HG03135 (cell line): ENCODE data around the gene PFN3.

ENCODE experiments used
- ATAC-seq: cut with Tn5 transposase; IDR thresholded peaks from one replicate; pipeline ENCODE4 v1.9.1; 2021; ENCODE audit warnings: mild to moderate bottlenecking, moderate library complexity; ENCODE audit not compliant: unreplicated experiment

PFN3 gene, protein sequence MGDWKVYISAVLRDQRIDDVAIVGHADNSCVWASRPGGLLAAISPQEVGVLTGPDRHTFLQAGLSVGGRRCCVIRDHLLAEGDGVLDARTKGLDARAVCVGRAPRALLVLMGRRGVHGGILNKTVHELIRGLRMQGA

DNA sequence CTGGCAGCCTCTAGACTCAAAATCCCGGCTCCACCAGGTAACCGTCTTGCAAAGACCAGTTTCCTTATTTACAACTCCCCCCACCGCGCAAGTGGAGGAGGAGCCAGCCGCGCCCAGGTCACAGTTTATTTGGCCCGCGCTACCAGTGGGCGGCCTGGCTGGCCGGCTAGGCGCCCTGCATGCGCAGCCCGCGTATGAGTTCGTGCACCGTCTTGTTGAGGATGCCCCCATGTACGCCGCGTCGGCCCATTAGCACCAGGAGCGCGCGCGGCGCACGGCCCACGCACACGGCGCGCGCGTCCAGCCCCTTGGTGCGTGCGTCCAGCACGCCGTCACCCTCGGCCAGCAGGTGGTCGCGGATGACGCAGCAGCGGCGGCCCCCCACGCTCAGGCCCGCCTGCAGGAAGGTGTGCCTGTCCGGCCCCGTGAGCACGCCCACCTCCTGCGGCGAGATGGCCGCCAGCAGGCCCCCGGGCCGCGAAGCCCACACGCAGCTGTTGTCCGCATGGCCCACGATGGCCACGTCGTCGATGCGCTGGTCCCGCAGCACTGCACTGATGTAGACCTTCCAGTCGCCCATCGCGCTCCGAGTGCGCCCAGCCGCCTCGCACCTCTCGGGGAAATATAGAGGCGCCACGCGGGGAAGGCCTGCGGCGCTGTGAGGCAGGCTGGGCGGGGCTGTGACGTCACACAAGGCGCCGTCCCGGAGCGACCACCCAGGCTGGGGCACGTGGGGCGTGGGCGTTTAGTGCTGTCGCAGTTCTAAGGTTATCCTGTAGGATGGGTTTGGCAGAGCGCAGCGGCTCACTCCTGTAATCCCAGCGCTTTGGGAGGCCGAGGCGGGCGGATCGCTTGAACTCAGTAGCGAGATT lies at the start of gene PFN3:
PFN3 (minus strand) TSS at position 665 of the 872 bp plus-strand sequence; CDS start at position 580, 85 bp downstream.
- no peak for ATAC-seq

DNA sequence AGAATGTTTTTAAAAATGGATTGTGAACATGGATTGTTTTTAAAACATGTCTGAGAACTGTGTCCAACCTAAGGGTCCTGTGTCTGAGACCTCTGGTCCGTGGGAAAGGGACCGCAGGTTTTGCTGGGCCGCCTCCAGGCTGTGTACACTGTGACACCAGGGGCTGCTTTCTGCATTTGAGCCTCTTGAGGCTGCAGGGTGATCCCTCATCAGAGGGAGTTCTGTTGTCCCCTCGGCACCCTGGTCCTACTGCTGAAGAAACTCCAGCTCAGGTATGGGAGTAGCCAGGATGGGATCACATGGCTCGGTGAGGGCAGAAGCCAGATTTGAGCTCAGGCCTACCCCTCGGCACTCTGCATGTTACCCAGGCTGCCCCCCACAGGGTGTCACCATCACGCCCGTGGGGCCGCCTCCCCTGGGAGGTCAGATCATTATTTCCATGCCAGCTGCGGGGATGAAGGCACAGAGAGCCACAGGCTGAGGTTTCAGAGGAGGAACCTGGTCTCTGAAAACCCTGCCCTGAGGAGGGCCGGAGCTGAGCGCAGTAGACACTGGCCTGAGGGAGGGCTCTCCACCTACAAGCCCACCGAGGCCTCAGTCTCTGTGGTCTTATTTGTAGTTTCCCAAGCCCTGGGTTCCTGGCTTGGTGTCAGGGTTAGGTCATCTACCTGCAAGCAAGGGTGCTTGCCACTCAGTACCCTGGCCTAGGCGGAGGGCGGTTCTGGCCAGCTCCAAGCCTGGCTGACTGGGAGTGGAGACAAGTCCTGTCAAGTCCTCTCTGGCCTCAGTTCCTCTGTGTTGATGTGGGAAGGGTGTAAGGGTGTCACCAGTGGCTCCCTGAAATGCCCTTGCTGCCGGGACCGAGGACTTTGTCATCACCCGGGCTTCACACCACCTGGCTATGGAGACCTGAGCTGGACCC lies 48.9 kb upstream of the PFN3 start:
- ATAC-seq: no peak

DNA sequence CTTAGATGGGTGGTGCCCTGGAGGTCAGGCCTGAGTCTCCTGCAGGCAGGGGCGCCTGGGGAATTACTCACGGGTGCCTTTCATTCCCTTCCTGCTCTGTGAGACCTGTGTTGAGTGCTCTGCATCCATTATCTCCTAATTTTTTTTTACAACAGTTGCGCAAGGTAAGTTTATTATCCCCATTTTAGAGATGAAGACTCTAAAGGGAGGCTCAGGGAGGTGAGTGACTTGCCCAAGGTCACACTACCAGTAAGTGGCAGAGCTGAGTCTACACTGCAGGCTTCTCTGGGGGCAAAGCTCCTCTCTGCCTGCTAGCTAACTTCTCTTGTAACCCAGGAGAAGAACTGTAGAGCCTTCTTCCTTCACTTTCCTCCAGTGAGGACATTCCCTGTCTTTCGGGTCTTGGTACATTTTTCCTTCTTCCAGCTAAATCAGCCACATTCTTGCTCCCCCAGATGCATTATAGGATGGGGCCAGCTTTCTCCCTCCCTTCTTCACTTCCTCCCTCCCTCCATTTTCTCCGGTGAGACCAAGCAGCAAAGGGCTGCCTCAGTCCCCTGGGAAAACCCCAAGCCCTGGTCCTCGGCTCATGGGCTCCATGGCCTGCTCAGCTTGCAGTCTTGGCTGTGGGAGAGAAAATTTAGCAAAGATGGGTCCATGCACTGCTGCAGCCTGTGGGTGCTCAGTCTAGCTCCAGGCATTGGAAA lies 47.9 kb upstream of the PFN3 start:
- no peak for ATAC-seq

DNA sequence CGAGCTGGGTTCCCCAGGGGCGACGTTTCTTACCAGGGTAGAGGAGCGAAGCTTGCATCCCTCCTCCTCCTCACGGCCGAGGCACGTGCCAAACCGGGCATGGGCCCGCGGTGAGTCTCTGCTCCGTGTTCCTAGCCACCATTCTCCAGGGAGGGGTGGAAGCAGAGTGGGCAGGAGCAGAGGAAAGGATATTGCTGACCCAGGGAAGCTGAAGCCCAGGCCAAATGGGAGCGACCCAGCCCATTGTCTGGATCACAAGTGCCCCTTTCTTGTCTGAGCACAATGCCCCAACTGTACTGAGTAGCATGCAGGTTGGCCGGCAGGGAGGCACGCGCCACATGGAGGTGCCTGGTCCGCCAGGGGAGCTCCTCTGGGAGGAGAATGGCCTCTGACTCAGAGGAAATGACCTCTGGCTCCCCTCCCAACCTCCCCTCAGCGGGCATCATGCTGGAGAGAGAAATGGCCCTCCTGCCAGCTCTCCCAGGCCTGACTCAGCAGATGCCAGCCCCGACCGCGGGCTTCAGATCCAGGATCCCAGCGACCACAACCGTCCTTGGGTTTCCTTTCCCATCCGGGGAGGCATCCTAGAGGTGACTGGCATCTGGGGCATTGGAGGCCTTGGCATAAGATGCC lies 47.3 kb upstream of the PFN3 start:
- ATAC-seq: no peak

DNA sequence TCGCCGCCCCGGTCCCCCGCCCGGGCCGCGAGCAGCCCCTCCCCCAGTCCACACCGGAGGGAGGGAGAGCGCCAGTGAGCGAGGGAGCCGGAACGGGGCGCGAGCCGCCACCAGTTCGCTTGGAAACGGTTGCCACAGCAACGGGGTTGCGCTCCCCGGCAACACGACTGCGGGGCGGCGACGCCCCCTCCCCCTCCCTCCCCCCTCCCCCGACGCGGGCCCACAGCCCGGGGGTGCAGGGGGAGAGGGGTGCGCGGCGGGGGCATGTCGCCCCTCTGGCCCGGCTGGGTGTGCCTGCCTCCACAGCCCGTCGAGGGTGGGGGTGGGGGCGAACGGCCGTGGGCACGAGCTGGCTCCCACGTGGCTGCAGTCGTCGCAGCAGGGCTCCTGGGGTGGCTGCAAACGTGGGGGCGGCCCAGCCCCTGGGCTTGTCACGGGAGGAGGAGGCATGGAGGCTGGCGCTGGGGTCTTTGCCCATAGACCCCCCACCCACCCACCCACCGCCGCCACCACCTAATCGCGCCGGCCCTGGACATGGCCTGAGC lies 46.7 kb upstream of the PFN3 start:
- peak; percentile 47 for ATAC-seq

DNA sequence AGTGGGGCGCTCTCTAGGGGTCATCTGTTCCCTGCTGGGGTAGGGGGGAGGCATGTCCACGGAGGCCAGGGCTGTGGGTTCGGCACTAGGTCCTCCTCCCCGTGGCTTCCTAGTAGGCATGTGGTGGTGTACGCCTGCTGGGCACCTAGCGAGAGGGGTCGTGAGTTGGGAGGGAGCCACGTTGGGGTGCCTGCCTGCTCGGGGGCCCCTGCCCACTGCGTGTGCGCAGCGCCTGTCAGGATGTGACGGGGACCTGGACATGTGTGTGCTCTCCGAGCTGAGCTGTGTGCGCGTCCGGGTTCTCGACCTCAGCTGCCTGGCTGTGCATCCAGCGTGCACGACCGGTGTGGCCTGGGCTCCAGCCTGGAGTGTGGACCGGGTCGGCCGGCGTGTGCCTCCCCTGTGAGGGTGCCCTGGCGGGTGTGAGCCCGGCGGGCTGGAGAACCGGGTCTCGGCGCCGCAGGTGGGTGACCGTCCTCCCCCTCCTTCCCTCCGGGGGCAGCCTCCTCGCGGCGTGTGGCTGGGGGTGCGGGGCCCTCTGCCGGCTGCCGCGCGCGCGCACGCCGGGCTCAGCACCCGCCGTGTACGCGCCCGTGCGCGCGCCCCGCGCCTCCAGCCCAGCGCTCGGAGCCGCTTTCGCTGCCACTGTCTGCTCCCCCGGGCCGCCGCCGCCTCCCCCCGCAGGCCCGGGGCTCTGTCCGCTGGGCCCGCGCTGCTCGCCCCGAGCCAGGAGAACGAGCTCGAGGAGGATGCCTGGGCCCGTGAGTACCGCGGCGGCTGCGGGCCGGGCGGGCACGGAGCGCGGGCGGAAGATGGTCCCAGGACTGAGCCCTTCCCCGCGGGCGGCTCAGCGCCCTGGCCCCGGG lies 46.0 kb upstream of the PFN3 start, which contains the start of gene PRR7:
PRR7 (plus strand) TSS at position 615 of the 866 bp plus-strand sequence. CDS start 8,254 bp downstream, outside the sequence.
- peak; percentile 52 for ATAC-seq

DNA sequence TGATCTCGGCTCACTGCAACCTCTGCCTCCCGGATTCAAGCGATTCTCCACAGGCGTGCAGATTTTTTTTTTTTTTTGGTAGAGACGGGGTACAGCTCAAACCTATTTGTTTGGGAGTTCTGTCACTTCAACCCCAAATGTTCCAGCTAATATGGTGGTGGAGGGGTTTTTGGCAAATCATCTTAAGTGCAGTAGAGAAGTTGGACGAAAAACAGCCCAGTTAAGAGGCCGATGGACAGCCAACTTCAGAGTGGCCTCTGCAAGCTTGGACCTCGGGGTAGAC lies 45.4 kb upstream of the PFN3 start:
- ATAC-seq: no peak

DNA sequence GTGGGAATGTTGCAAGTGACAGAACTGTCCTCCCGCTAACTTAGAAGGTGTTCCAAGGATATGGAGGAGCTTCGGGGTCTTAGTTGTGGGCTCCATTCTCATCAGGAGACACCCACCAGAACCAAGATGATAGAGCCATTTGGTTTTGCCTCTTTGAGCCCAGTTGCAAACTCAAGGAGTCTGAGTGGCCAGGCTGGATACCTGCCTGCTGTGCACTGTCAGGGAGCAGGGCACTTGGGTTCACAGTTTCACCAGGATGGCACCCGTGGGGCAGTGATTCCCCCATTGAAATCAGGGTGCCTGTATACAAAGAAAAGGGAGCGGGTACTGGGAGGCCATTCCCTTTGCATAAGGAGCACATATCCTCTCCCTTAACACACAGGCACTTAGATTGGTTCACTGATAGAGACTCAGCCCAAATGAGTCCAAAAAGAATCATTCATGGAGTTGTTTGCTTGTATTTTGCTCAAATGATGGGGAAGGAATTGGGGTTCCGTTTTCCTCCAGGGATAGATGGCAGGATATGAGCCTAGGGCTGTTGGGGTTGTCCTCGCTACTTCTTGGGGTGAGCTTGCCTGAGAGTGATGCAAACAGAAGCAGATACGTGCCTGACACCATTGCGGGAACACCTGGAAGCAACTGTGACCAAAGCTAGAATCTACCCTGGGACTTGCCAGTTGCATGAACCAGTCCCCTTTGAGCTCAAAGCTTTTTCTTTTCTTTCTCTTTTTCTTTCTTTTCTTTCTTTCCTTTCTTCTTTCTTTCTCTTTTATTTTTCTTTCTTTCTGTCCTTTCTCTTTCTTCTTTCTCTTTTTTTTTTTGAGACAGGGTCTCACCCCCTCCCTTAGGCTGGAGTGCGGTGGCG lies 44.8 kb upstream of the PFN3 start:
- ATAC-seq: no peak

DNA sequence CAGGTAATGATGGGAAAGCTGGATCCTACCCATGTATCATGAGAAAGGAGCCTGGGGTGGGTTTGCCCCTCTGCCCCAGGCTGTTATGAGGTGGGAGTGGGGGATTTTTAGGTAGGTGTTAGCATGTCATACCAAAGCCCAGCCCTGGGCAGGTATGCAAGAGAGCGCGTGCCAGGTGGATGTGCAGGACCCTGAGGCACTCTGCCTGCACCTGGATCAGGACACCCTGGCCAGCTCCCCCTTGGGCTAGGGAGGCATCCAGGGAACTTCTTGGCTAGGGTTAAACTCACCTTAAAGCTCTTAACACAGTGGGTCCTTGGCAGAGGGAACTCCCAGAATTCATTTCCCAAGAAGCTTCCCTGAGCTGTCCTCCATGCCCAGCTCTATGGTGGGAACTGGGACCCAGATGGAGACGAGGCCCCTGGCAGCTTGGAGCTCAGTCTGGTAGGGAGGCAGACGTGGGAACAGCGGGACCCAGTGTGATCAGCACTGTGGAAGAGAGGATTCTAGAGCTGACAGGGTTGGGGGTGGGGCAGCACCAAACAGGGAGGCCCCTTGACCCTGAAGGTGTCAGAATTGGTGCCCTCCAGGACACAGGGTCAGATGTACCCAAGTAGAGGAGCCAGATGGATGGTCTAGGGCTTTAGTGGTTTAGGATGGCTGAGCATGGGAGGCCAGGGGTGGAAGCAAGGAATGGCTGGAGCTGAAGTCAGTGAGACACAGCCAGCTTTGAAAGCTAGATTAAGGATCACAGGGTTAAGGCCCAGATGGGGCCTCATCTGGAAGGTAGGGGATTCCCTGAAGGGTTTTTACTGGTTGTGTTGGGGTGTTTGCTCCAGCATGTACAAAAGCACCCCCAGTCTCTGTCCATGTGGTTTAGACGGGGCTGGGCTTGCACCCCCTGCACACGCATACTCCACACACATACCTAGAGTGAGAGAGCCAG lies 43.9 kb upstream of the PFN3 start:
- ATAC-seq: no peak

DNA sequence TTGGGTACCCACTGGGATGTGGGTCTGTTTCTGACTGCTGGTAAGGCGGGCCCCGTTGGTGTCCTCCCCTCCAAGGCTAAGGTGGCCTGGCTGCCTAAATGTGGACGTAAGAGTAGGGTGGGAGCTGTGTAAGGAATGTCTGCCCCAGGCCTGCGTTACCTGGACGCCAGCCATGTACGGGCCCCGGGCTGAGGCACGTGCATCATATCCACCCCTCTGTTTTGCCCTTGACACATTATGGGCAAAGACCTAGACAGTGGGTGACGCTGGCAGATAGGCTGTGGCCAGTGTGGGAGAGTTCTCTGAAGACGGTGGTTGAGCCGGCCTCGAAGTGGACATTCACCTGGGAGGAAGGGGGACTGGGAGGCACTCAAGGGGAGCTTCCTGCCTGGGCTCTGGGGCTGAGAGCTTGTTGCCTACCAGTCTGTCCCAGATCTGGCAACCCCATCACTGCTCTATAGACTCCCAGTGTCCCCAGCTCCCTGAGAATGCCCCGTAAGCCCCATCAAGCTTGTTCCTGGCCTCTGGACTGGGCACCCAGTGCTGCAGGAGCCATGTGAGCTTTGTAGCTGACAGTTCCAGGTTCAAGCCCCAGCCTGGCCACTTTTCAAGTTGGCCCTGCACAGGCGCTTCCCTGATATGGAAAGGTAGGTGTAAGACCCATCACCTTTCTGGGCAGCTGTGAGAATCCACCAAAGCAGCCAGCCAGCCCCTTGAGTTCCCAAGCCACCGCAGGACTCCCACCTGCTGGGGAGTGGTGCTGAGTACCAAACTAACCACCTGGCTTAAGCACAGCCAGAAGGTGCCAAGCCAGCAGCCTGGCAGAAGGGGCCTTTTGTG lies 42.9 kb upstream of the PFN3 start:
- no peak for ATAC-seq

DNA sequence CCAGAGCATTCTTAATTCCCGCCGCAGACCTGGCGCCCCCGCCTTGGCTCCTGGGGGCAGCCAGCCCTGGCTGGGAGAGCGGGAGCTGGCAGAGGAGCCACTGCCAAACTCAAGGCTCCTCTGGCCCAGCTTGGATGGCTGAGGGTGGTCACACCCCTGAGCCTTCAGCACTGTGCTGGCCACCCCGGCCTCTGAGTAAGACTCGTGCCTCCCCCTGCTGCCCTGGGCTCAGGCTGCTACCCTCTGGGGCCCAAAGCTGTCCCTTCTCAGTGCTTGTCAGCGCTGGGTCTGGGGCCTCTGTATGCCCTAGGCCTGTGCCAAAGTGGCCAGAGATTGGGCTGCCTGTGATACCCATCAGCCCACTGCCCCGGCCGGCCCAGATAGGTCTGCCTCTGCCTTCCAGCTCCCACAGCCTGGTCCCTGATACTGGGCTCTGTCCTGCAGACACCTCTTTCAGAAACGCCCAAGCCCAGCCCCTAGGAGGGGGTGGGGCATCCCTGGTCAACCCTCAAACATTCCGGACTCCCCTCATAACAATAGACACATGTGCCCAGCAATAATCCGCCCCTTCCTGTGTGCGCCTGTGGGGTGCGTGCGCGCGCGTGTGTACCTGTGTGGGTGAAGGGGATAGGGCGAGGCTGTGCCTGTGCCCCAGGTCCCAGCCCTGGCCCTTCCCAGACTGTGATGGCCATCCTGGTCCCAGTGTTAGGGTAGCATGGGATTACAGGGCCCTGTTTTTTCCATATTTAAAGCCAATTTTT lies 41.8 kb upstream of the PFN3 start:
- no peak for ATAC-seq

DNA sequence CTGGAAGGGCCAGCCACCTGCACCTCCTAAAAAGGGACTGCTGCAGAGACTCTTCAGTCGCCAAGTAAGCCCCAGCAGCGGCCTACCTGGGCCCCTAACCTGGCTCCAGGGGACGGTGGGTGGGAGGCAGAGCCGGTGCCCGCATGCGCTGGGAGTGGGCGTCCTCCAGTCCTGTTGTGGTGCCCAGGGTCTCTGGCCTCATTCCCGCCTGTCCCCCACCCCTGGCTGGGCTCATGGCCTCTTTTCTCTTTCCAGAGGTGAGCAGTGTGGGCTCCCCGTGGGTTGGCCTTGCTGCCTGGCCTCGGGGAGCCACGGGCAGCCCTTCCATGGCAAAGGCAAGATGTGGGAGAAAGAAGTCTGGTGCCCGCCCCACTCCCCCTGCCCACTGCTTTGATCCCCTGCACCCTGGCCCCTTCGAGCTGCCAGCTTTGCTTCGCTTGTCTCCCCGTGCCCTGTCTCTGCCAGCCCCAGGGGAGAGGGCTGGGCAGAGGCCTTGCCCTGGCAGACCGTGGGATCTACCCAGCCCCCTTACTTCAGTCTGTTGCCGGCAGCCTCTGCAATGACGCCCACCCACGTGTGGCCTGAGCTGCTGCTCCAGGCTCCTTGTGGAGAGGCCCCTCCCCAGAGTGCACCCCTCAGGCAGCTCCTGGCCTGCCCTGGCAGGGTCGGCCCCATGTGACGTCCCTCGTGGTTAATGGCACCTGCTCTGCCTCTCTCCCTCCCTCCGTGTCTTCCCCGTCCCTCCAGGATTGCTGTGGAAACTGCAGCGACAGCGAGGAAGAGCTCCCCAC lies 40.7 kb upstream of the PFN3 start:
- no peak for ATAC-seq

DNA sequence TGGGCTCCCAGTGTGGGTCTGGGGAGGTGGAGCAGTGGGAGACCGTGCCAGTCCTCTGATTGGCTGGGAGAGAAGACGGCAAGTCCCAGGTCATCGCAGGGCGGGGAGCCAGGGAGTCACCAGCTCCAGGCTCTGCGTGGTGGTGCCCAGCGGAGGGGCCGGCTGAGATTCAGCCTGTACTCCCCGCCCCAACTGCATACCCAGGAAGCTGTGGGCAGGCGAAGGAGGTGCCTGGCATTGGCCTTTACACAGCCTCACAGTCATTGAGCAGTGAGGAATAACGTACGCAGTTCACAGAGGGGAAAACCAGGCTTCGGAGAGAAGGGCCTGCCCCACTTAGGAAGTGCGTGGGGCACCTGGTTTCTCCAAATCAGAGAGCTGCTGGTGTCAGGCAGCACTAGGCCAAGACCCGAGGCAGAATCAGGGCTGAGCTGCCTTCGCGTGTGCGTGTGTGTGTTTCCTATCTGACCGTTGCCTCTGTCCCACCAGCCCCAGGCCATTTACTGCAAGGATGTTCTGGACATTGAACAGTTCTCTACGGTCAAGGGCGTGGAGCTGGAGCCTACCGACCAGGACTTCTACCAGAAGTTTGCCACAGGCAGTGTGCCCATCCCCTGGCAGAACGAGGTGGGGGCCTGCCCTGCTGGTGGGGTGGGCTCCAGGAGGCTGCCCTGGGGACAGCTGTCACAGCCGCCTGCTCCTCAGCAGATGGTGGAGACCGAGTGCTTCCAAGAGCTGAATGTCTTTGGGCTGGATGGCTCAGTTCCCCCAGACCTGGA lies 39.9 kb upstream of the PFN3 start:
- ATAC-seq: no peak

DNA sequence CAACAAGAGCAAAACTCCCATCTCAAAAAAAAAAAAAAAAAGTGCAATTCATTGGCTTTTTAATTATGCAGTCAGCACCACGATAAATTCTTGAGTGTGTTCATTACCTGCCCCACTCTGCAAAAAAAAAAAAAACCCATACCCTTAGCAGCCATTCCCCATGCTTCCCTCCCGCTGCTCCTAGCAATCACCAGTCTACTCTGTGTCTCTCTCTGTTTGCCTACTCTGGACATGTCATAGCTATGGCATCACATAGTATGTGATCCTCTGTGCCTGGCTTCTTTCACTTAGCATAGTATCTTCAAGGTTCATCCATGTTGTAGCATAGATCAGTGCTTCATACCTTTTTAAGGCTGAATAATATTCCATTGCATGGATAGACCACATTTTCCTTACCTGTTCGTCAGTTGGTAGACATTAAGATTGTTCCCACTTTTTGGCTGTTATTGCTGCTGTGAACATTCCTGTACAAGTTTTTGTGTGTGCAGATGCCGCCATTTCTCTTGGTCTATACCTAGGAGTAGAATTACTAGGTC lies 39.1 kb upstream of the PFN3 start:
- ATAC-seq: no peak
